AG09319 (cell line): ENCODE data around the gene RBM47.

Source experiments
- DNase-seq: peaks from one replicate; pipeline ENCODE4 v3.0.0-alpha.2; 2010; ENCODE audit warnings: low read depth; ENCODE audit errors: extremely low read depth
- TF ChIP-seq, protein P1 (sequence below): IDR thresholded peaks from 2 replicates; pipeline ENCODE4 v1.5.1; 2011; ENCODE audit warnings: low read depth, mild to moderate bottlenecking, inconsistent platforms, low read length, moderate library complexity

Gene RBM47

DNA sequence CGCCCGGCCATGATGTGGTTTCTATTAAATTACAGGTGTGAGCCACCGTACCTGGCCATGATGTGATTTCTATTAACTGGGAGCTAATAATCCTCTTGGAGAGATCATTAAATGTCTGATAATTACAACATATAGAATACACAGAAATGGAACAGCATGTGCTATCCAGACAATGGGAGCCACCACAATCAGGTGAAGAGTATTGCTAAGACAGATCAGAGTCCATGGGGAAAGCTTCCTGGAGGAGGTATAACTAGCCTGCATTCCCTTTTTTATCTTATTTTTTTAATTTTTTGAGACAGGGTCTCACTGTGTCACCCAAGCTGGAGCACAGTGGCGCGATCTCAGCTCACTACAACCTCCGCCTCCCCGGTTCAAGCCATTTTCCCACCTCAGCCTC lies 147.7 kb downstream of the RBM47 start:
- DNase-seq = no peak
- TF ChIP-seq, protein P1, sequence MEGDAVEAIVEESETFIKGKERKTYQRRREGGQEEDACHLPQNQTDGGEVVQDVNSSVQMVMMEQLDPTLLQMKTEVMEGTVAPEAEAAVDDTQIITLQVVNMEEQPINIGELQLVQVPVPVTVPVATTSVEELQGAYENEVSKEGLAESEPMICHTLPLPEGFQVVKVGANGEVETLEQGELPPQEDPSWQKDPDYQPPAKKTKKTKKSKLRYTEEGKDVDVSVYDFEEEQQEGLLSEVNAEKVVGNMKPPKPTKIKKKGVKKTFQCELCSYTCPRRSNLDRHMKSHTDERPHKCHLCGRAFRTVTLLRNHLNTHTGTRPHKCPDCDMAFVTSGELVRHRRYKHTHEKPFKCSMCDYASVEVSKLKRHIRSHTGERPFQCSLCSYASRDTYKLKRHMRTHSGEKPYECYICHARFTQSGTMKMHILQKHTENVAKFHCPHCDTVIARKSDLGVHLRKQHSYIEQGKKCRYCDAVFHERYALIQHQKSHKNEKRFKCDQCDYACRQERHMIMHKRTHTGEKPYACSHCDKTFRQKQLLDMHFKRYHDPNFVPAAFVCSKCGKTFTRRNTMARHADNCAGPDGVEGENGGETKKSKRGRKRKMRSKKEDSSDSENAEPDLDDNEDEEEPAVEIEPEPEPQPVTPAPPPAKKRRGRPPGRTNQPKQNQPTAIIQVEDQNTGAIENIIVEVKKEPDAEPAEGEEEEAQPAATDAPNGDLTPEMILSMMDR = no peak

DNA sequence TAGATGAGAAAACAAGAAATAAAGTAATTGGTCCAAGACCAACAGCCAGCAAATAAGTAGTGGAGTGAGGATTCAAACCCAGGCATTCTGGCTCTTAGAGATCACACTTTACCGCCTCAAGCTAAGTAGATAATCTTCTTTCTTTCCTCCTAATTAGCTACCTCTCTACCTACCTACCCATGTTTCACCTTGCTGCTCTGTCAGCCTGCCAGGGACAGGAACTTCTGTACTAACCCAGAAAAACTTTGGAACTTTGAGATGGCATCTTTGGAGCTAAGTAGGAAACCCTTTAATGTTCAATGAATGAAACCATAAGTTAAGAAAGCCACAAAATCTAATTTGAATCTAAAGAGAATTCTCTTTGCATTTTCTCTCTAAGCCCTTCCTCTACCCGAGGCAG lies 149.4 kb downstream of the RBM47 start:
- TF ChIP-seq, protein P1 = no peak
- DNase-seq = no peak

DNA sequence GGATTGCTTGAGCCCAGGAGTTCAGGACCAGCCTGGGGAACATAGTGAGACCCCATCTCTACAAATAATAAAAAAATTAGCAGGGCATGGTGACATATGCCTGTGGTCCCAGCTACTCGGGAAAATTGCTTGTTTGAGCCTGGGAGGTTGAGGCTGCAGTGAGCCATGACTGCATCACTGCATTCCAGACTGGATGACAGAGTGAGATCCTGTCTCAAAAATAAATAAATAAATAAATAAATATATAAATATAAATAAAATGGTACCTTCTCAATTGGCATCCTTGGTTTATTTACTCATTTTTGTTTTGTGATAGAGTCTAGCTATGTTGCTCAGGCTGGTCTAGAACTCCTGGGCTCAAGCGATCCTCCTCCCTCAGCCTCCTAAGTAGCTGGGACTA lies 150.3 kb downstream of the RBM47 start:
- DNase-seq = no peak
- TF ChIP-seq, protein P1 = no peak

- DNase-seq = no peak
- TF ChIP-seq, protein P1 = no peak
Observed at GRCh38 chr4:40475609-40476008, 154.1 kb downstream of the RBM47 start.

DNA sequence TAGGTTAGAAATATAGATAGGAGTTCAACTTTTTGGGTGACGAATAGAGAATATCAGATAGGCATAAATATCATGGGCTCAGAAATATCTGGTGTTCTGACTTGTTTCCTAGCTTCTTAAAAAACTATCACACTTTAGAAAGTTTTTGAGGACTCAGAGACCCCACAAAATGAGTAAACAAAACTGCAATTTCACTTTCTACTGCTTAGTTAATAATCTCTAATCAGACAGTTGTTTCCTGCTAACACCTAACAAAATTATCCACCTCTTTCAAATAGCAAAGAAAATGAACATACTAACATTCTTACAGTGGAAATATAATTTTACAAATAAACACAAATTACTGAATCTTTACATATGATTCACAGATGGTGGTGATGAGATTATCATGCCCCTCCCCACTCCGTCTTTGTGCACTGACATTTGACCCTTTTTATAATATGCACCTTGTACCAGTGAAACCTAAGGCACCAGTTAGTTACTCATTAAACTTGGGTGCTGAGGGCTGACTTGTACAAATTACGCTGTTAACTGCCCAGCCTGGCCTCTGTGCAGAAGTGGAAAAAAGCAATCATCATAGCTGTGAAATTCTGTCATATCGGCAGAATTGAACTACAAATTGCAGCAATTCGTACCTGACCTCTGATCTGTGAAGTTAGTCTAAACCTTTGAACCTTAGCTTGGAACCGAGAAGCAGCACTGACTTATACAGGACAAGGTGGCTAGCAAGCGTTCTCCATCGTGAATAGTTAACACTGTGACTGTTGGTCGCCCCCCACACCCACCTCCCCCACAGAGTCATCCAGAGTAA lies 155.9 kb downstream of the RBM47 start:
- DNase-seq = no peak
- TF ChIP-seq, protein P1 = no peak

DNA sequence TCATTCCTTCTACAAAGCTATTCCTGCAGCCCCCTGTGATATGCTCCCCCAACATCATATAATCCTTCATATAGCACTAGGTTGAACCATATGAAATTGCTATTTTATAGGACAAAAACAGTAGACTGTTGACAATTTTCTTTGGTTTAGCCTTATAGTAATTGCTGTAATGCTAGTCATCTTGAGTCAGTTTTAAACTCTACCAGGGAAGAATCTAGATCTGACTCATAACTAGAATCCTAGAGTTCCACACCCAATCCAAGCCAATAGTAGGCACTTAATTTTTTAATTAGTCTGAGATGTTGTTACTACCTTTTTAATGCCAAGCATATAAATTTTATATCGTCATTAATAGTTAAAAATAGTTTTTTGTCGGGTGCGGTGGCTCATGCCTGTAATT lies 157.7 kb downstream of the RBM47 start:
- DNase-seq = no peak
- TF ChIP-seq, protein P1 = no peak

DNA sequence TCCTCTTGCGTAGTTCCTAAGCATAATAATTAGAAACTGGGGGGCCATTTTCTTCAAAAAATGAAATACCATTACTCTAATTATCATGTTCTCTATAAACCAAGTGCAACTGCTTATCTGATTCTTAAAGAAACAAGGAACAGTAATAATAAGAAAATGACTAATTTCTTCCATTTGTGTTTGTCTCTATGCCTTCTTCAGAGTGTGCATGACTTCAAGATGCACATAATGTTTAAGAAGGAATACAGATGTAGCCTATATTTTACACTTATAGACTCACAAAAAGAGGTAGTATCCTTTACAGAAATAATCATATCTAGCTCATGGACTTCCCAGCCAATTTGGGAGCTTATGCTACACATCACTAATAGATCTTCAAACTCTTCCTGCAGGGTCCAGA lies 162.9 kb downstream of the RBM47 start:
- TF ChIP-seq, protein P1 = no peak
- DNase-seq = no peak
